HL-60/S4 treated with retinoic acid at 250 ng/mL for 4 days and 3 days (cell line): ENCODE measurements around the gene GNG7.

Experiments
- in situ Hi-C: fragments of 300-500 bp; cut with MboI; formaldehyde crosslinking; loops from 2 replicates; pipeline ENCODE4 v1.7.0; 2022; ENCODE audit warnings: low sequenced_read_pairs

The GNG7 gene

DNA sequence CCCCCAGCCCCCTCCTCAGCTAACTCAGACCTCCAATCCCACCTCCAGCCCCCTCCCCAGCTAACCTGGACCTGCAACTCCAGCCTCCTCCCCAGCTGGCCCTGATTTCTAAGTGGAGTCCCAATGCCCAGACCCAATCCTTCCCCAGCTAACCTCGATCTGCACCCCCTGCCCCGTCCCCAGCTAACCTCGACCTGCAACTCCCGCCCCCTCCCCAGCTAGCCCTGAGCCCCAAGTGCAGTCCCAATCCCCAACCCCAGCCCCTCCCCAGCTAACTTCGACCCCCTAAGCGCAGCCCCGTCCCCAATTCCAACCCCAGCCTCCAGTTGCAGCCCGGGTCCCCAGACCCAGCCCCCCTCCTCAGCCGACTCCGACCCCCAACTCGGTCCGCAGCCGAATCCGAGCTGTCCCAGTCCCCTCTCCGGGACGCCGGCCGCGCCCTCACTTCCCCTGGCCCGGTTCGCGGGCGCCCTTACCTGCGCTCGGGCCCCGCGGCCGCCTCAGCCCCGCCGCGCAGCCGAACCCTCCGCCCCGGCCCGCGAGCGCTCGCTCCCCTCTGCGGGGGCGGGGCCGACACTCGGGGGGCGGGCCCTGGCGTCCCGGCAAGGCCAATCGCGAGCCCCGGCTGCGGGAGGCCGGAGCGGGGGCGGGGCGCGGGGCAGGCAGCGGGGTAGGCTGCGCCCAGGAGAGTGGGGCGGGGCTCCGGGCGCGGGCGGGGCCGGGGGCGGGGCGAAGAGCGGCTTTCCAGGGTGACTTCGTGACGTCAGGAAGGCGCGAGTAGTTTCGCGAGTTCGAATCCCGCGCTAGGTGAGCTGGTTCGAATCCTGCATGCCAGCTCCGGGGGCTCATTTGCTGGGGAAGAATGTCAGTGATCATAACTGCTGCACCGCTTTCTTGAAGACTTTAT, at the start of gene GNG7:
Gene GNG7 (minus strand): TSS at position 525 of the 907 bp plus-strand sequence. CDS start 182,006 bp downstream, outside the sequence.
- in situ Hi-C loops: no loop called here

DNA sequence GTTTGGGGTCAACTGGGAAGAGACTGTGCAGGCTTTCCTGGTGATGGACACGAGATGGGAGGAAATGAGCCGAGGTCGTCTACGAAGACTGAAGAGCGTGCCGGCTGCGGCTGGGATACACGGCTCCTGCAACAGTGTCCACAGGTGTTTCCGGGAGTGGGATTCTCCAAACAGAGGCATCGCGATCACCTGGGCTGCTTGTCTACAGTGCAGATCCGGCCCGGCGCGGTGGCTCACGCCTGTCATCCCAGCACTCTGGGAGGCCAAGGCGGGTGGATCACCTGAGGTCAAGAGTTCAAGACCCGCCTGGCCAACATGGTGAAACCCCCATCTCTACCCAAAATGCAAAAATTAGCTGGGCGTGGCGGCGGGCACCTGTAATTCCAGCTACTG, 48.9 kb upstream of the GNG7 start:
- in situ Hi-C loops: no loop called here

DNA sequence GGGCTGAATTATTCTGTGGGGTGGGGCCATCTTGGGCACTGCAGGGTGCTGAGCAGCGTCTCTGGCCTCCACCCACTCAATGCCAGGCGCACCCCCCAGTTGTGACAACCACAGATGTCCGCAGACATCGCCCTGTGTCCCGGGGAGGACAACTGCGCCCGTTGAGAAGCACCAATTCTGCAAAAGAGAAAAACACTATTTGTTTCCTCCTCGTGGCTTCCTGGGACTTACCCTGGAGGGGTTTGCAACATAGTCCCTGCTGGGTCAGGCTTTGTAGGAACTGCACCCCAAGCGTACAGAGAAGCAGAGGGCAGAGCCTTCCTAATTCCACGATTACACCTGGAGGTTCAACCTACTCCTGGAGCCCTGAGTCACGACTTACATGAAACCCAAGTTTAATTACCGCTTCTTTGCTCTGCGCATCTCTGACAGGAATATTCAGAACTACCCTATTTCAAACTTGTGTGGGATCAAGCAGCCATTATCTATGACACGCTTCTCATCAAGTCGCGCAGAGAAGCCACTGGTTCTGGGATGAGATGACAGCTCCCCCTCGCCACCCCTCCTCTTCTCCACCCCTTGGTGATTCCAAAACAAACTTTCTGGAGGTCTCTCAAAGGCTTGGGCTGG, 48.4 kb upstream of the GNG7 start:
- in situ Hi-C loops: no loop called here

- in situ Hi-C loops: loop anchor here (5.0 kb wide), 1 partner anchor 95 kb away; no protein-coding TSS in a partner anchor
Observed at GRCh38 chr19:2747349-2747748, 44.9 kb upstream of the GNG7 start.

- in situ Hi-C loops: no loop called here
Observed at GRCh38 chr19:2744113-2744512, 41.6 kb upstream of the GNG7 start.

- in situ Hi-C loops: no loop called here
Observed at GRCh38 chr19:2743099-2743498, 40.6 kb upstream of the GNG7 start.

DNA sequence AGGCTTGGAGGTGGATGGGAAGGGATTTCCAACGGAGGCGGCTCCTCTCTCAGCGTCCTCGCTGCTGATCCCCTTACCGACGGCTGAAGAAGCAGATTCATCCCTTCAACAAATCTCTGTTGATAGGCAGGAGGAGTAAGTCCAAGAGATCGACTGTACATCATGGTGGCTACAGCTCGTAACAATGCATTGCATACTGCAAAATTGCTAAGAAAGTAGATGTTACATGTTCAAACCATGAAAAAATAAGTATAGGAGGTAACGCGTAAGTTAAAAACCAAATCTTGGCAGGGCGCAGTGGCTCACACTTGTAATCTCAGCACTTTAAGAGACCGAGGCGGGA, 37.8 kb upstream of the GNG7 start:
- in situ Hi-C loops: no loop called here

- in situ Hi-C loops: no loop called here
Observed at GRCh38 chr19:2739602-2740313, 37.3 kb upstream of the GNG7 start, which contains the start of gene SLC39A3. Gene SLC39A3, minus strand, starts transcription at chr19:2740017. Its CDS starts 2,760 bp downstream, at chr19:2737257.

- in situ Hi-C loops: no loop called here
Observed at GRCh38 chr19:2736550-2737190, 34.2 kb upstream of the GNG7 start.

DNA sequence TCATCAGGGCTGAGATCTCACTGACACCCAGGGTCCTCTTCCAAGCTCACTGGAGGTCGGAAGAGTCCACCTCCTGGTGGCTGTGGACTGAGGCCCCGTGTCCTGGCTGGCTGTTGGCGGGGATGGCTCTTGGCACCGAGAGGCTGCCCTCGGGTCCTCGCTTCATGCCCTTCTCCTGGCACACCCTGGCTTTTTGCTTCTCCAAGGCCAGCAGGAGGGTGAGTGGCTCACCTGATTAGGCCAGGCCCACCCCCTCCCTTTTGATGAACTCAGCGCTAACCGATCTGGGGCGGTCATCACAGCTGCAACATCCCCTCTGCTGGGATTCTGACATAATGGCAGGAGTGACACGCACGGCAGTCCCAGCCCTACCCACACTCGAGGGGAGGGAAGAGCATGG, 32.9 kb upstream of the GNG7 start:
- in situ Hi-C loops: no loop called here

- in situ Hi-C loops: no loop called here
Observed at GRCh38 chr19:2734589-2735288, 32.2 kb upstream of the GNG7 start.

DNA sequence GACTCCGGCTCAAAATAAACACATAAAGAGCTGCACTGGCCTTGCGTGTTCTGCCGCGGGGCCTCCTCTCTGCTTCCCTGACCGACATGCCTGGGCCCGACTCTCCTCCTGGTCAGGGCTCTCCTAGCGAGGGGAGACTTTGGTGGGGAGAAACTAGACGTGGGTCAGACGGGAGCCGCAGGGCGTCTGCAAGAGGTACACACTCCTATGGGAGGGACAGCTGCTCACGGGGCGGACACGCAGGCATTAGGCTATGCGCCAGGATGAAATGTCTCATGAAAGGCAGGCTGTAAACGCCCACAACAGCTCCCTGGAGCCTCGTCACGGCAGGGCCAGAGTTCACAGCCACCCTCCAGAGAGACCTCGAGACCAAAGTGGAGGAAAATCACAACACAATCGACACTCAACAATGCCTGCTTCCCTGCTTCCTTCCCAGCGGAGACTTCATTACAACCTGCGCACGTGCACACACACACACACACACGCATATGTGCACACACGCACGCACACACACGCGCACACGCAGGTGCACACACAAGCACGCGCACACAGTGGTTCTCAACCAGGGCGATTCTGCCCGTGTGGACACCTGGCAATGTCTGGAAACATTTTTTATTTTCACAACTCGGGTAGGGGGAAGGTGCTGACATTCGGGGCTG, 31.6 kb upstream of the GNG7 start:
- in situ Hi-C loops: no loop called here

DNA sequence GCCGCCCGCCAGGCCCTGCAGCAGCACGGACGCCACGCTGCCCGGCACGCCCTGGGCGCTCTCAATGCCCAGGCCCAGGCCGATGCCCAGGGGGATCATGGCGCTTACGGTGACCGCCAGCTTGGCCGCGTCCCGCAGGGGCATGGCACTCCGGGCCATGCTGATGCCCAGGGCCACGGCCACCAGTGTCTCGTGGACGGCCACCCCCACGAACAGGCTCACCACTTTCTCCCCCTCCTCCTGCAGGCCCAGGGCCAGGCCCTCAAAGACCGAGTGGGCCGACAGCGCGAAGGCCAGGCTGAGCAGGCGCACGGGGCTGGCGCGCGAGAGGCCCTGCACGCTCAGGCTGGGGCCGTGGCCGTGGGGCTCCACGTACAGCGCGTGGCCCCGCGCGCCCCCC, 30.4 kb upstream of the GNG7 start:
- in situ Hi-C loops: no loop called here

- in situ Hi-C loops: no loop called here
Observed at GRCh38 chr19:2732157-2732725, 29.7 kb upstream of the GNG7 start.

DNA sequence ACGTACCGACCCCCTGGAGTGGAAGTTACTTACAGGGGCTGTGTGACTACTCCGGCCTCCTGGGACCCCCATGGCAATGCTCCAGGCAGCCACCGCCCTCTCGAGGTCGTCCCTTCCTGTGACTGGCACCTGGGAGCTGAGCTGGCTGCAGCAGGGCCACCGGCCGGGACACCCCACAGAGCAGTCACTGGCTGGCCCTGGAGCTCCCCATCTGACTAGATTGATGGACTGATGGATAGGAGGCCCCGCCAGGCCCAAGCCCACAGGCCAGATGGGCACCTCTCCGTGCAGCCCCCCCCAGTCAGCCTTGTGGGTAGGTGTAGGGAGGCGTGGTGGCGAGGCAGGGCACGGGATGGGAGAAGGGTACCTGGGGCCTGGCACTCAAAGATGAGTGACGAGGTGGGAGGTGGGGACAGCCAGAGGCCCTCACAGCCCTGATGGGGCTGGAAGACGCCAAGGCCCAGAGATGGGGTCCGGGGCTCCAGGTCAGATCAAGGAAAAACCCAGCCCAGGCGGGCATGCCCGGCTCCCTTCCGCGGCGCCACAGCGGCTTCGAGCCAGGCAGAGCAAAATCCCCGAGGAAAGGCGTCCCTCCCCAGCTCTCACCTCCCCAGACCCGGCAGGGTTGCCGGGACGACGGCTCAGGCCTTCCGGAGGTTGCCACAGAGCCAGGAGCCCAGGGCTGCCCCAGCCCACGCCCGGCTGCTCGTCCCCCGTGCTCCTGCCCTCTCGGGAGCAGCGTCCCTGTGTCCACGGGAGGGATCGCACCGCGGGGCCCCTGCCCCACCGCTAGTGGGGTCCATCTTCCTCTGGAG, 28.9 kb upstream of the GNG7 start:
- in situ Hi-C loops: no loop called here

DNA sequence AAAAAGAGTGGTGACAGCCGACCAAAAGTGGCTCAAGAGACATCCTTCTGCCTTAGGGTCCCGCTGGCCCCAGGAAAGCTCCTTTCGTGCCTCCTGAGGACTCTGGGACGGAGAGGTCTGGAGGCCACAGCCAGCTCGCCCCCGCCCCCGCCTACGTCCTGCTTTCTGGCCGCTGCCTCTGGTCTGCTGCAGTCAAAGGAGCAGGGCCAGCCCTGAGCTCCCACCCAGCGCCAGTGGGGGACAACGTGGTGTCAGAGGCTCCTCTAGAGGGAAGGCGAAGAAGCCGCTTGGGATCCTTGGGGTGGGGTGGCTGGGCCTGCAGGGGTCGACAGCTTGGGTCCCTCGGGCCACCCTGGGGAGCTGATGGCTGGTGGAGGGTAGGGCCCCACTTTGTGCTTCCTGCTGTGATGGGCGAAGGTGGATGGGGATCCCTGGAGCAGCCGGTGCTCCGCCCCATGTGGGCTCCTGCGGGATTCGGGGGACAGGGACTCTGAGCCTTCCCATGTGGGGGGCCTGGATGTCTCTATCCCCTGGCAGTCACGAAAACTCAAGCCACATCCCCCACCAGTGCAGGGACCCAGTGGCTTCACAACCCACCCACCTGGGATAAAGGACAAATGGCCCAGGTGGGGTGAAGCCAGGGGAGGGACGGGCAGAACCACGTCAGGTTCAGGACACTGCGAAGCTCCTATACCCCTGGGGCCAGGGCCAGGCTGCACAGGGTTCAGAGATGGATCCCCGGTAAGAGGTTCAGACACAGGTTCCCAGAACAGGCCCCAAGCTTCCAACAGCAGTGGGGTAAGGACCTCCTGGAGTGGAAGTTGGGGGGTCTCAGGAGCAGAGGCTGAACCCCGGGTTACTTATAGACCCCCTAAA, 27.7 kb upstream of the GNG7 start:
- in situ Hi-C loops: no loop called here

GRCh38 chr19:2728783-2729387, 26.4 kb upstream of the GNG7 start:
- in situ Hi-C loops: no loop called here

DNA sequence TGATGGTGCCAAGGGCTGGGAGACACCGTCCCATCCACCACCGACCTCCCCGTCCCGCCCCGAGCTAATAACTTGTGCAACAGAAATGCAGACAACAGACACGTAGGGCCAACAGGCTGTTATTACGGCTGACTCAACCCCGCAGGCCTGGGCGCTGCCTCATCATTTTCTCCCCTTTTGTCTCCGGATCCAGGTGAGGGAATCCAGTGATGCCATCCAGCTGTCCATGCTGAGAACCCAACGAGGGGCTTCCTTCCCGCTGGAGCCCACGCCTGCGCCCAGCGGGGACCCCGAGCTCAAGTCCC, 25.1 kb upstream of the GNG7 start:
- in situ Hi-C loops: no loop called here
